GM18511 (cell line): ENCODE data around the gene CALCOCO1.
"Not testable (repeated sequence)": the region's sequence is repeated elsewhere in the genome, so short reads cannot be mapped to it uniquely, and the experiment has no call there.

Experiments used
- ATAC-seq: cut with Tn5 transposase; IDR thresholded peaks from one replicate; pipeline ENCODE4 v1.9.1; 2021; ENCODE audit warnings: mild to moderate bottlenecking, moderate library complexity; ENCODE audit not compliant: unreplicated experiment

The CALCOCO1 gene

GRCh38 chr12:53700567-53700966 lies 26.7 kb downstream of the CALCOCO1 start:
- ATAC-seq, result no peak

DNA sequence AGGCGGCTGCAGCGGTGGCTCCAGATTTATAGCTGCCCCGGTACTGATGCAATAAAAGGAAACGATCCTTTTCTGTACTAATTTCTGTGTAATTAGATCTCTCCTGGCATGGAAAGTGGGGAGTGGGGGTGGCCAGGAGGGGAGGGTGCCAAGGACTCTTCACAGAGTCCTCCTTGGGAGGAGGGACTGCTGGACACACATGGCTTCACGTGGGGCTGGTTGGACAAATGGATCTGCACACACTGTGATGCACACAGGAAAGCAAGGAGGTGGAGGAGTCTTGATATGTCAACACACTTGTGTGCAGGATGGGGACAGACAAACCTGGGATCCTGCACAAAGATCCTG lies 27.6 kb downstream of the CALCOCO1 start:
- no peak for ATAC-seq

- ATAC-seq, result no peak
Observed at GRCh38 chr12:53698948-53699677, 28.1 kb downstream of the CALCOCO1 start.

- no peak for ATAC-seq
Observed at GRCh38 chr12:53696655-53697331, 30.5 kb downstream of the CALCOCO1 start.

- ATAC-seq, result no peak
Observed at GRCh38 chr12:53696285-53696654, 31.0 kb downstream of the CALCOCO1 start.

- ATAC-seq, result no peak
Observed at GRCh38 chr12:53695152-53696145, 31.8 kb downstream of the CALCOCO1 start.

GRCh38 chr12:53694756-53695151 lies 32.5 kb downstream of the CALCOCO1 start:
- ATAC-seq, result no peak

GRCh38 chr12:53688134-53688533 lies 39.1 kb downstream of the CALCOCO1 start:
- no peak for ATAC-seq

DNA sequence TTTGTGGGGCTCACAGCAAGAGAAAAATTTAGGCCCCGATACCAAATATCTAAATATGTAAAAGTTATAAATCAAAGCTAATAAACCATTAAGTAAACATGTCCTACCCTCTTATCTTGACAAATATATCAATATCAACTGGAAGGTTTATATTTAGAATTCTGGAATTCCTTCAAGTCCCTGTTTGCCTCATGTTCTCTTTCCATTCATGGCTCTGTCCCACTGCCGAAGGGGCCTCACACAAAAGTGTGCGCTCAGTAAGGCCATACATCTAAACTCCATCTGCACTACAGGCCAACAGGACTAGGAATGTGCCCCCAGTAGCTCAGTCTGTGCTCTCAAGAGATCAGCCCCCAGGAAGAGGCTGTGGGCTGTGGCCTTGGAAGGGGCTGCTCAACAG lies 40.8 kb downstream of the CALCOCO1 start:
- no peak for ATAC-seq

DNA sequence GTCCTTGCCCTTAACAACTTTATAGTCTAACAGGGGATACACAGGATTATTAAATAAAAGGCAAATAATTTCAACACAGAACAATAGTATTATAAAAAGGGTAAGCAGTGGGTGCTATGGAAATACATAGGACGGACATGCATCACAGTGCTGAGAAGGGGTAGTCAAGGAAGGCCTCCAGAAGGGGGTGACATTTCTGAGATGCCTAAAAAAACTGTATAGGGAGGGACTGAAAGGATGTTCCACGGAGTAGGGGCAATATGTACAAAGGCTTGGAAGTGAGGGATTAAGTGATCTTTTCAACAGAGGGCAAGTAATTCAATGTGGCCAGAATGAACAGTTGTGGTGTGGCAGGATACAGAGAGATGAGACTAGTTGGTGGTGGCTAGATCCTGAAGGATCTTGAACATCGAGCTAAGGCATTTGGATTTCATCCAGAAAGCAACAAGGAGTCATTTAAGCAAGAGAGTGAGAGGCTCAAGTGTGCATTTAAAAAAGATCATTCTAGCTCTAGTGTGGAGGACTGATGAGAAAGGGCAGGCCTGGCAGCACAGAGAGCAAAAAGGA lies 42.5 kb downstream of the CALCOCO1 start:
- ATAC-seq, result no peak

- no peak for ATAC-seq
Observed at GRCh38 chr12:53683983-53684382, 43.3 kb downstream of the CALCOCO1 start.

GRCh38 chr12:53683494-53683893 lies 43.8 kb downstream of the CALCOCO1 start:
- no peak for ATAC-seq

DNA sequence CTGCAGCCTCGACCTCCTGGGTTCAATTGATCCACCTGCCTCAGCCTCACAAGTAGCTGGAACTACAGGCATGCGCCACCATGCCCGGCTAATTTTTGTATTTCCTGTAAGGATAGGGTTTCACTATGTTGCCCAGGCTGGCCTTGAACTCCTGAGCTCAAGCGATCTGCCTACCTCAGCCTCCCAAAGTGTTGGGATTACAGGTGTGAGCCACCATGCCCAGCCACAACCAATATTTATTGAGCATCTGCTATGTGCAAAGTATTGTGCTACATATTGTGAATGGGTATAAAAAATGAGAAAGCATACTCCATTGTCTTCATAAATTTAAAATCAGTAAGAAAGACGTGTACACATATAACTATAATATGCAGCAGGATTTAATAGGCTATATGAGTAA lies 47.2 kb downstream of the CALCOCO1 start:
- ATAC-seq, result not testable (repeated sequence)

- ATAC-seq, result no peak
Observed at GRCh38 chr12:53677800-53678148, 49.5 kb downstream of the CALCOCO1 start.

- no peak for ATAC-seq
Observed at GRCh38 chr12:53677016-53677799, 50.0 kb downstream of the CALCOCO1 start.

- peak; percentile 10 for ATAC-seq
Observed at GRCh38 chr12:53676656-53677015, 50.6 kb downstream of the CALCOCO1 start.

DNA sequence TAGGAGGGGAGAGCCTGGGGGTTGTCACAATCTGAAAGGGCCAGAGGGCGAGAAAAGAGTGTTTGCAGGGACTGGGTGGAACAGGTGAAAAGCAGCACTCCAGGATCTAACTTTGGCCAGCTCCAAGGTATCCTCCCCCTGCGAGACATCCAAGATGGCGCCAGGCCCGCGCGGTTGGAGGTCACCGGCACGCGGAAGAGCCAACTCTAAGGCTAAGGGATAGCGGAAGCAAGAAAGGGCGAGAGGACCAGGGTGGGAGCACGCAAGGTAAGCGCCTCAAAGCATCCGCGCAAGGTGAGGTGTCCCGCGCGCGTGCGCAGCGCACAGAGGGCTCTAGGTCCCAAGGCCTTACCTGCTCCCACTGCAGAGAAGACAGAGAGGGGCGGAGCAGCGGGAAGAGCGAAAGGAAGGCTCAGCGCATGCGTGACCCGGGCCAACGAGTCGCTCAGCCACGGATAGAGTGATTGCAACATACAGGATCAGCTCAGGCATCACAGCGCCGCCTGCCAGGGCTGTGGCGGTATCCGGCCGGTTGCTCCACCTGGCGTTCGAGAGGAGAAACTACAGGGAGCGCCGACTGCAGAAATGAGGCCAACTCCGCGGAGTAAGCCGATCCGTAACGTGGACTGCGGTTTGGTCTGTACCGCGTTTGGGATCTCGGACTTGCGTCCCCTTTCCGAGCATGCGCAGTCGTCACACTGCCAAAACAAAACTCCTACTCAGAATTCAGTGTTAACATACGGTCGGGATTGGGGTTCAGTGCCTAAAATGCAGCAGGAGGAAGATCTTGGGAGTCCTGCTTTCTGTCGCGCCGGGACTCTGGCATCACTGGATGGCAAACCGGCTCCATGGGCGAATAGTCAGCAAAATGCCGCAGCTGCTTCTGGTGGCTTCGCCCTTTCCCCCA lies 51.3 kb downstream of the CALCOCO1 start, which contains the start of gene ATP5MC2:
Gene ATP5MC2 (minus strand): TSS at position 383 of the 907 bp plus-strand sequence. CDS start 3,469 bp downstream, outside the sequence.
- peak; percentile 96 for ATAC-seq

GRCh38 chr12:53674977-53675700 lies 52.1 kb downstream of the CALCOCO1 start:
- no peak for ATAC-seq

DNA sequence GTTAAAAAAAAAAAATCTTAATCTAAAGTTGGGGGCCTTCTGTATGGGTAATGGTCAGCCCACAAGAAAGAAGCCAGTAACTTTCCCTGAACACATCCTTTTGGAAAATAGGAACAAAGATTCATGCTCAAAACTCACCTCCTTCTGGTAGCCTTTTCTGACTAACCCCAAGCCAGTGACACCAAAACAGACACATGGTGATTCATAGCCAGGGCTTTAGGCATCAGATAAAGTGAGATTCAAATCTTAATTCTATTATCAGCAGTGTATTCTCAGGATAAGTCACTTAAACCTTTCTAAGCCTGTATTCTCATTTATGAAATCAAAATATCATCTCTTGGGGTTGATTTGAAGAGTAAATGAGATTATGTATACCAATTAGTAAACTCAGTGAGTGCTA lies 56.3 kb downstream of the CALCOCO1 start:
- ATAC-seq, result no peak
